Stimulated activated CD4-positive, alpha-beta T cell treated with anti-CD3 and anti-CD28 coated beads, Interleukin-4, amount 100 ng/mL, for 4 hours (primary cell): ENCODE data around the gene UVRAG.
A peak's percentile ranks its signal among the peaks of the same experiment; 100 is the strongest.

Experiments used
- DNase-seq, 2 experiments: peaks; one replicate each; pipeline ENCODE4 v3.0.0-alpha.2; 2020

UVRAG gene

GRCh38 chr11:75810637-75811390 is 4.2 kb upstream of the UVRAG start:
- no peak for DNase-seq

- no peak for DNase-seq
These were observed 3.5 kb upstream of the UVRAG start for GRCh38 chr11:75811485-75811884.

- no peak for DNase-seq
These were observed 2.4 kb upstream of the UVRAG start for GRCh38 chr11:75812542-75813040.

DNA sequence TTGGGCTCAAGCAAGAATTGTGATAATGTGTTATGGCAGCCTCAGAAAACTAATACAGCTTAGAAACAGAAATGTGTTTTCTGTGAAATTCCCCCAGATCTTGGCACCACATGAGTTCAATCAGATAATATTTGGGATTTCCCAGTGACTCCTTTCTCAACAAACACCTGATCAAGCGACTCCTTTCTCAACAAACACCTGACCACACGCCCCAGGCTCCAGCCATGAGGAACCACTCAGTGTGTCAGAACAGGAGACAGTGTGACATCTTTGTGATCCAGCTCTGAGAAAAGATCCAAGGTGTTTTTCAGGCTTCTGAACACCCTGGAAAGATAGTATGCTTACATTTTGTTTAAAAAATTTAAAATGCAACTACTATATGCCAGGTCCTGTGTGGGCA is 1.9 kb upstream of the UVRAG start:
- DNase-seq: no peak

GRCh38 chr11:75813622-75814039 is 1.4 kb upstream of the UVRAG start:
- no peak for DNase-seq

- no peak for DNase-seq
These were observed 690 bp upstream of the UVRAG start for GRCh38 chr11:75814363-75814676.

- peak; percentile 30 to 36 for DNase-seq
These were observed 547 bp downstream of the UVRAG start for GRCh38 chr11:75815345-75816168.

- no peak for DNase-seq
These were observed 1.7 kb downstream of the UVRAG start for GRCh38 chr11:75816561-75817239.

- no peak for DNase-seq
These were observed 5.6 kb downstream of the UVRAG start for GRCh38 chr11:75820645-75821044.

- DNase-seq: no peak
These were observed 6.2 kb downstream of the UVRAG start for GRCh38 chr11:75821202-75821601.

DNA sequence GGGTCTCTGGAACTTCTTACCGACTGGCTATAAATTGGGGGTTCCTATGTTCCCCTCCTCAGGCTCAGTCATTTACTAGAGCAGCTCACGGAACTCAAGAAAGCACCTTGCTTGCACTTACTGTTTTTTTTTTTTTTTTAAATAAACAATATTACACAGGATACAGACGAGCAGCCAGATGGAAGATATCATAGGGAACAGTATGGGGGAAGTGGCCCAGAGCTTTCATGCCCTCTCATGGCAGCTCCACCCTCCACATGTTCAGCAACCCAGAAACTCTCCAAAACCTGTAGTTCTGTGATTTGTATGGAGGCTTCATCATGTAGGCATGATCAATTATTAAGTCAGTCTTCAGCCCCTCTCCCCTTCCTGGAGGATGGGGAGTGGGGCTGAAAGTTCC is 7.5 kb downstream of the UVRAG start:
- DNase-seq: no peak

- DNase-seq: no peak
These were observed 8.4 kb downstream of the UVRAG start for GRCh38 chr11:75823415-75823814.

GRCh38 chr11:75823946-75824345 is 8.9 kb downstream of the UVRAG start:
- no peak for DNase-seq

DNA sequence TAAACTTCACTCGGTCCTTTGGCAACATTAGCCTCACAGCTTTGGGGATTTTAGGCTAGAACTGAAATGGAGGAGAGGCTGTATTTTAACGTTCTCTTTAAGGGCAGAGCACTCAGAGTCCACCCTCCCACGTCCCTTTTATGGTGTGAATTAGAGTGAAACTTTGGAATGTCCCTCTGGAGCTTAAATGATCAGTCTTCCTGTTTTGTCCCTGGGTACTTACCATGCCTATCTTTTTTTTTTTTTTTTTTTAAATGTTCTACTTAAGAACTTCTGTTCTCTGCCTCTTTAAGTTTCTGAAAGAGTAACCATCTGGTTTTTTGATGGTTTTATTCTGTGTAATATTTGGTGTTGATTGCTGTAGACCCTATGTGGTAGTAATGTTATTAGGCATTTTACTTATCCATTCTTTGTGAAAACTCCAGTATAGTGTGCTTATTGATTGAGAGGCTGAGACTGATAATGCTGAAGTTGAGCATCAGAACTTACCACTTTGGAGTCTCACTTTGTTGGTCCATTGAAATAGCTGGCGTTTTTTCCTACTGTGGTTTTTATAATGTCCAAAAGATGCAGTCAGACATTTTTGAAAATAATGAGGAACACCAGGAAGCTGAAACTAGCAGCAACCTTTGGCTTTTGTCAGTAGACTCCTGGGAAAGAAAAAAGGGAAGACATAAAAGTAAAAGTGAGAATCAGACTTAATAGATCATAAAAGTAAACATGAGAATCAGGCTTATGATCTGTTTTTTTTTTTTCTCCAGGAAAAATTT is 11.6 kb downstream of the UVRAG start:
- no peak for DNase-seq

DNA sequence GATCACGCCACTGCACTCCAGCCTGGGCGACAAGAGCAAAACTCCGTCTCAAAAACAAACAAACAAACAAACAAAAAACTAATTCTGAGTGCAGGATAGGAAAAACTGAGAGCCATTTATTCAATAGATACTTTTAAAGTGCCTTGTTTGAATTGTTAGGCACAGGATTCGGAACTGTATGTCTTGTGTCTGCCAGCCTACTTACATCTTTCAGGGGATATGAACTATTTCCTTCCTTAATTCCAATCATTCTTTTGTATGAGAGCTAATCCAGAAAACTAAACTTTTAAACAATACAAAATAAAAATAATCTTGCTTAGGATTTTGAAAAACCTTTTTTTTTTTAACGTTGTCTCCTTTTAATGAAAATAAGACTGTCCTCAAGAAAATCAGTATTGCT is 12.6 kb downstream of the UVRAG start:
- DNase-seq: no peak

DNA sequence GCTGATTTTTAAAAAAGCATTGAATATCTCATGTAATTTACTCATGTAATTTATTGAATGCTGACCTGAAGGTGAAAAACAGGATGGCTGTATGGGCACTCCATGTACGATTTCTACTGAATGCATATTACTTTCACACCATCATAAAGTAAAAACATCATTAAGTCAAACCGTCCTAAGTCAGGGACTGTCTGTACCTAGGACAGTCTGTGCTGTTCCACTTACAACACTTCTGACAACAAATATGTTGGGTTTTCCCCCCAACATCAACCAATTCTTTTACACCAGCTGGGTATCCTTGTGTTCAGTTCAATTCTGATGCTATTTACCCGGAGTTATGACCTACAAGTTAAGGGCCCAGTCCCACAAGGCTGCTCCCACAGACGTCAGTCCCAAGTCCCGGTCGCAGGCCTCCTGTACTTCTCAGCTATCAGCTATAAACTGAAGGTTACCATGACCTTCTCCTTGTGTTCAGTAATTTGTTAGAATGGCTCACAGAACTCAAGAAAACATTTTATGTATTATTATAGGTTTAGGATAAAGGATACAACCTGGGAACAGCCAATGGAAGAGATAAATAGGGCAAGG is 17.0 kb downstream of the UVRAG start:
- DNase-seq: no peak

- no peak for DNase-seq
These were observed 19.7 kb downstream of the UVRAG start for GRCh38 chr11:75834728-75835127.

DNA sequence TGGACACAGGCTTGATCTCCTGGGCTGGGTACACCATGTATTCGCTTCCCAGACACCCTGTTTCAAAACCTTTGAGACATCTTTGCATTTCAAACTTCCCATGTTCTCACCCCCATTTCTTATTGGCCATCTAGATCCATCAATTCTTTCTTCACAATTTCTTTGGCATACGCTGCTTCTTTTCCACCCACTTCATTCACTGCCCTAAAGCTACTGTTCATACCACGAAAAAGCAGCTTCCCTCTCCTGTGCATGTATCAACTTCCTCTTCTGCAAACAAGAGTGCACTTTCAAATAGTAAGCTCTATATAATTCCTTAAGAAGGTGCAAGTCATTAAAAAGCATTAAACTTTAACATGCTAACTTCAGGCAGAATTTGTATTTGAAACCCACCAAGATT is 21.4 kb downstream of the UVRAG start:
- no peak for DNase-seq

DNA sequence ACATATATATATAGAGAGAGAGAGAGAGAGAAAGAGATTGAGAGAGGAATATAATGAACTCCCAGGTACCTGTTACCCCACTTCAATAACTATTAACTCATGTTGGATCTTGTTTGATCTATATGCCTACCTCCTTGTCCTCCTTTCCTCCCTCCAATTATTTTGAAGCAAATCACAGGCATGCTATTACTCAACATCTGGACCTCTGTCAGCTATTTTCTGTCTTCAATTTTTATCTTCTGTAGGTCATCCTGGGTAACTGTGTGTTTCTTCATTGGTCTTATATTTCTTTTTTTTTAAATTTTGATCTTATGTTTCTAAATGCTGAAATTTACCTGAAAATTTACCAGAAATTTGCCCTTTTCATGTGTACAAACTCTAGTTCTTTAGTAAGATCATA is 24.8 kb downstream of the UVRAG start:
- no peak for DNase-seq

- DNase-seq: no peak
These were observed 25.5 kb downstream of the UVRAG start for GRCh38 chr11:75840522-75840921.

- no peak for DNase-seq
These were observed 26.7 kb downstream of the UVRAG start for GRCh38 chr11:75841739-75842138.

GRCh38 chr11:75845324-75845723 is 30.3 kb downstream of the UVRAG start:
- DNase-seq: no peak

DNA sequence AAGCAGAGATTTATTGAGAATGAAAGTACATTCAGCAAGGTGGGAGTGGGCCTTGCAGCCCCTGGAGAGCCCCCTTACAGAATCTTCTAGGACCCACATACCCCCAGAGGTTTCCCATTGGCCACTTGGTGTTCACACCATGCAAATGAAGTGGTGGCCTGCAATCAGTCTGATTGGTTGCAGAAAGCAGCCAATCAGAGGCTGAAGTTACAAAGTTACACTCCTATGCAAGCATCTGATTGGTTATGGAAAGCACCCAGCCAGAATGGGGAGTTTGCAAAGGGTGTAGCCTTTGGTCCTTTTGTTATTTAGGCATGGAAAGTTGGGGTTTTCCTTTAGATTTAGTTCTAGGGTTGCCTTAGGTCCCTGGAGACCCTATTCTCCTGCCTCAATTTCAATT is 34.9 kb downstream of the UVRAG start:
- no peak for DNase-seq
